ENCODE measurements around the gene AP1M2.

Gene AP1M2

GRCh38 chr19:10625003-10625761 lies 38.1 kb upstream of the AP1M2 start, which contains the start of gene SLC44A2:
Gene SLC44A2 (plus strand): TSS chr19:10625553. CDS start chr19:10625634, 81 bp downstream.
- Histone ChIP-seq H3K4me1 (ENCODE audit: insufficient read depth, low read length, severe bottlenecking) (no peaks in the 10 kb centered on the region), H3K36me3 (ENCODE audit: insufficient read depth, low read length) (peaks cover 23% of the 10 kb centered on the region), H3K27me3 (ENCODE audit: insufficient read depth, low read length) (no peaks in the 10 kb centered on the region), H3K4me2 (ENCODE audit: low read length) (no peak within 1 kb of the TSS), H3K9me2 (ENCODE audit: low read depth, low read length) (no peaks in the 10 kb centered on the region), H3K9ac (ENCODE audit: low read length) (no peak within 1 kb of the TSS), H3K4me3 (ENCODE audit: low read depth, low read length, poor library complexity, severe bottlenecking) (no peak within 1 kb of the TSS), H3K79me2 (ENCODE audit: insufficient read depth, low read length) (peaks cover 8% of the 10 kb centered on the region; the same call in 1 of the 2 replicates), H3K27ac (ENCODE audit: low read depth, low read length, poor library complexity, severe bottlenecking) (no peak within 1 kb of the TSS), H3F3A (ENCODE audit: insufficient read depth, low read length) (no peaks in the 10 kb centered on the region), H3K9me3 (ENCODE audit: low read length) (no peaks in the 10 kb centered on the region), H2AFZ (ENCODE audit: low read length) (no peak within 1 kb of the TSS), H4K20me1 (ENCODE audit: insufficient read depth, low read length) (no peaks in the 10 kb centered on the region)
- TF ChIP-seq CTCF (IDR thresholded peaks at IDR 0.05; ENCODE audit: low read length): no peak
- TF ChIP-seq EZH2 (IDR thresholded peaks at IDR 0.05; ENCODE audit: borderline replicate concordance, low read length): no peak

- Histone ChIP-seq H3K9me2 (ENCODE audit: low read depth, low read length) (no peaks in the 10 kb centered on the region), H3K4me1 (ENCODE audit: insufficient read depth, low read length, severe bottlenecking) (no peaks in the 10 kb centered on the region), H3K36me3 (ENCODE audit: insufficient read depth, low read length) (peaks cover 19% of the 10 kb centered on the region), H3K4me3 (ENCODE audit: low read depth, low read length, poor library complexity, severe bottlenecking) (no peak overlapping the region), H3K9ac (ENCODE audit: low read length) (no peak overlapping the region), H3K27ac (ENCODE audit: low read depth, low read length, poor library complexity, severe bottlenecking) (no peak overlapping the region), H2AFZ (ENCODE audit: low read length) (no peak overlapping the region), H3F3A (ENCODE audit: insufficient read depth, low read length) (no peaks in the 10 kb centered on the region), H3K4me2 (ENCODE audit: low read length) (no peak overlapping the region), H3K9me3 (ENCODE audit: low read length) (no peaks in the 10 kb centered on the region), H3K79me2 (ENCODE audit: insufficient read depth, low read length) (peaks cover 8% of the 10 kb centered on the region; the same call in 1 of the 2 replicates), H4K20me1 (ENCODE audit: insufficient read depth, low read length) (no peaks in the 10 kb centered on the region), H3K27me3 (ENCODE audit: insufficient read depth, low read length) (no peaks in the 10 kb centered on the region)
- no peak for TF ChIP-seq EZH2 (IDR thresholded peaks at IDR 0.05; ENCODE audit: borderline replicate concordance, low read length)
- TF ChIP-seq CTCF (IDR thresholded peaks at IDR 0.05; ENCODE audit: low read length): no peak
Observed at GRCh38 chr19:10624585-10624984, 37.5 kb upstream of the AP1M2 start.

- Histone ChIP-seq H3K79me2 (ENCODE audit: insufficient read depth, low read length) (peaks cover 17% of the 10 kb centered on the region), H3K27ac (ENCODE audit: low read depth, low read length, poor library complexity, severe bottlenecking) (no peak overlapping the region), H3K9me2 (ENCODE audit: low read depth, low read length) (no peaks in the 10 kb centered on the region), H3K4me2 (ENCODE audit: low read length) (no peak overlapping the region), H3K9ac (ENCODE audit: low read length) (no peak overlapping the region), H3K27me3 (ENCODE audit: insufficient read depth, low read length) (no peaks in the 10 kb centered on the region), H3K9me3 (ENCODE audit: low read length) (no peaks in the 10 kb centered on the region), H4K20me1 (ENCODE audit: insufficient read depth, low read length) (no peaks in the 10 kb centered on the region), H2AFZ (ENCODE audit: low read length) (no peak overlapping the region), H3F3A (ENCODE audit: insufficient read depth, low read length) (no peaks in the 10 kb centered on the region), H3K36me3 (ENCODE audit: insufficient read depth, low read length) (peaks cover 18% of the 10 kb centered on the region; the same call in 1 of the 2 replicates), H3K4me3 (ENCODE audit: low read depth, low read length, poor library complexity, severe bottlenecking) (no peak overlapping the region), H3K4me1 (ENCODE audit: insufficient read depth, low read length, severe bottlenecking) (no peaks in the 10 kb centered on the region)
- no peak for TF ChIP-seq CTCF (IDR thresholded peaks at IDR 0.05; ENCODE audit: low read length)
- TF ChIP-seq EZH2 (IDR thresholded peaks at IDR 0.05; ENCODE audit: borderline replicate concordance, low read length): no peak
Observed at GRCh38 chr19:10621966-10622365, 34.9 kb upstream of the AP1M2 start.

Data from OCI-LY1 (cell line).